CD4-positive, alpha-beta memory T cell (primary cell): ENCODE results near the gene KANK2. TPM values are rescaled to one million over a fixed set of nuclear protein-coding genes. Genes with fewer than 3 reads are reported as not detected.

Source experiments
- polyA plus RNA-seq, 2 donors: library from polyadenylated mRNA; unstranded; fragments of 300-500 nt; fragmentation: Illumina TruSeq; gene quantifications; one replicate each; pipeline ENCODE4 v1.2.3, GENCODE V29; 2021
- total RNA-seq, 2 experiments: library from RNA; stranded (reverse); gene quantifications; one replicate each; pipeline ENCODE4 v1.2.3, GENCODE V29; 2021

KANK2 gene
- total and polyA plus RNA-seq, 4 experiments from 2014 or later: 0.17 to 0.52 (median 0.39) TPM; not detected in 1

Other genes starting within 250 kb of the KANK2 start
- 100 to 1,000 TPM in 1 of 2 experiments, 10 to 100 TPM in 1; 94.2 to 118 TPM for gene SMARCA4, start 236.5 kb downstream of the KANK2 start, total RNA-seq
- gene SMARCA4, start 236.5 kb downstream of the KANK2 start, polyA plus RNA-seq: 10 to 100 TPM in 1 of 2 donors, 1 to 10 TPM in 1; 2.1 to 42.0 TPM
- 10 to 100 TPM; 25.8 to 27.0 TPM for gene LDLR, start 108.1 kb downstream of the KANK2 start, total RNA-seq
- 1 to 10 TPM; 4.4 to 5.0 TPM for gene LDLR, start 108.1 kb downstream of the KANK2 start, polyA plus RNA-seq
- gene SPC24, start 41.8 kb downstream of the KANK2 start, total RNA-seq: 1 to 10 TPM in 1 of 2 experiments, under 1 TPM in 1; 0.84 to 1.9 TPM
- gene SPC24, start 41.8 kb downstream of the KANK2 start, polyA plus RNA-seq: under 1 TPM in 1 of 2 donors, not detected in 1; 0.32 TPM
- not detected for gene ANGPTL8, start 42.1 kb upstream of the KANK2 start, total RNA-seq
- gene ANGPTL8, start 42.1 kb upstream of the KANK2 start, polyA plus RNA-seq: not detected
- gene DOCK6, start 65.0 kb upstream of the KANK2 start, total RNA-seq: under 1 TPM; 0.30 to 0.64 TPM
- gene DOCK6, start 65.0 kb upstream of the KANK2 start, polyA plus RNA-seq: not detected
- not detected for gene TSPAN16, start 98.6 kb upstream of the KANK2 start, total RNA-seq
- gene TSPAN16, start 98.6 kb upstream of the KANK2 start, polyA plus RNA-seq: not detected
- gene RAB3D, start 142.1 kb upstream of the KANK2 start, total RNA-seq: 1 to 10 TPM; 6.0 to 8.6 TPM
- 1 to 10 TPM; 1.9 to 2.5 TPM for gene RAB3D, start 142.1 kb upstream of the KANK2 start, polyA plus RNA-seq
- gene TMEM205, start 148.7 kb upstream of the KANK2 start, total RNA-seq: 10 to 100 TPM; 26.1 to 28.5 TPM
- 10 to 100 TPM; 56.1 to 86.3 TPM for gene TMEM205, start 148.7 kb upstream of the KANK2 start, polyA plus RNA-seq
- 10 to 100 TPM; 90.7 to 91.8 TPM for gene CCDC159, start 149.0 kb upstream of the KANK2 start, total RNA-seq
- 10 to 100 TPM in 1 of 2 donors, 1 to 10 TPM in 1; 9.2 to 16.8 TPM for gene CCDC159, start 149.0 kb upstream of the KANK2 start, polyA plus RNA-seq
- gene PLPPR2, start 157.9 kb upstream of the KANK2 start, total RNA-seq: 10 to 100 TPM; 10.9 to 12.2 TPM
- gene PLPPR2, start 157.9 kb upstream of the KANK2 start, polyA plus RNA-seq: 1 to 10 TPM in 1 of 2 donors, under 1 TPM in 1; 0.16 to 1.1 TPM
- 1 to 10 TPM; 4.0 to 4.8 TPM for gene SWSAP1, start 177.1 kb upstream of the KANK2 start, total RNA-seq
- 1 to 10 TPM; 6.4 to 6.5 TPM for gene SWSAP1, start 177.1 kb upstream of the KANK2 start, polyA plus RNA-seq
- 1 to 10 TPM; 8.4 to 8.8 TPM for gene EPOR, start 186.8 kb upstream of the KANK2 start, total RNA-seq
- 10 to 100 TPM in 1 of 2 donors, 1 to 10 TPM in 1; 6.3 to 12.1 TPM for gene EPOR, start 186.8 kb upstream of the KANK2 start, polyA plus RNA-seq
- not detected for gene RGL3, start 221.8 kb upstream of the KANK2 start, total RNA-seq
- not detected for gene RGL3, start 221.8 kb upstream of the KANK2 start, polyA plus RNA-seq
- gene ODAD3, start 237.6 kb upstream of the KANK2 start, total RNA-seq: not detected
- not detected for gene ODAD3, start 237.6 kb upstream of the KANK2 start, polyA plus RNA-seq
- 100 to 1,000 TPM; 300 TPM for gene PRKCSH, start 238.1 kb upstream of the KANK2 start, total RNA-seq
- 10 to 100 TPM; 14.0 to 63.6 TPM for gene PRKCSH, start 238.1 kb upstream of the KANK2 start, polyA plus RNA-seq